HFFc6 (cell line): ENCODE data around the gene ARL6IP5. TPM values are rescaled to one million over a fixed set of nuclear protein-coding genes. Genes with fewer than 3 reads are reported as not detected.
A peak's percentile ranks its signal among the peaks of the same experiment; 100 is the strongest.

ENCODE experiments used
- DNase-seq: peaks from one replicate; pipeline ENCODE4 v3.0.0-alpha.2; 2018
- H3K27ac Mint-ChIP-seq: 2 replicates; pipeline ENCODE4 v1.8.0; 2020; ENCODE audit warnings: mild to moderate bottlenecking, mixed read lengths
- H3K27me3 Mint-ChIP-seq: 2 replicates; pipeline ENCODE4 v1.8.0; 2021; ENCODE audit warnings: mild to moderate bottlenecking, moderate library complexity, mixed read lengths; ENCODE audit not compliant: insufficient read depth
- H3K36me3 Mint-ChIP-seq: 2 replicates; pipeline ENCODE4 v1.8.0; 2021; ENCODE audit warnings: low read depth, mixed read lengths
- H3K4me1 Mint-ChIP-seq: 2 replicates; pipeline ENCODE4 v1.8.0; 2020; ENCODE audit warnings: low read depth, mixed read lengths
- H3K4me3 Mint-ChIP-seq: 2 replicates; pipeline ENCODE4 v1.8.0; 2020; ENCODE audit warnings: mild to moderate bottlenecking, moderate library complexity, mixed read lengths
- H3K9me3 Mint-ChIP-seq: 2 replicates; pipeline ENCODE4 v1.8.0; 2020; ENCODE audit warnings: mild to moderate bottlenecking, mixed read lengths
- total RNA-seq, 6 experiments: library from RNA; stranded (reverse); fragmentation: NEBNext Ultra II Directional; extraction: Animal tissue kit (Norgen Biotek cat#: 25700); gene quantifications; 2 replicates in 1 of 6; 3 replicates in 5 of 6; pipeline ENCODE4 v1.2.3, GENCODE V29; 2021
- TF ChIP-seq, protein P1 (sequence below): fragments of 200-600 bp; sonication (generic); IDR thresholded peaks from 2 replicates; pipeline ENCODE4 v1.5.0; 2021; ENCODE audit warnings: antibody characterized with exemption, mild to moderate bottlenecking

Gene ARL6IP5
- total RNA-seq, 6 experiments from 2014 or later = 108 to 132 (median 119) TPM

DNA sequence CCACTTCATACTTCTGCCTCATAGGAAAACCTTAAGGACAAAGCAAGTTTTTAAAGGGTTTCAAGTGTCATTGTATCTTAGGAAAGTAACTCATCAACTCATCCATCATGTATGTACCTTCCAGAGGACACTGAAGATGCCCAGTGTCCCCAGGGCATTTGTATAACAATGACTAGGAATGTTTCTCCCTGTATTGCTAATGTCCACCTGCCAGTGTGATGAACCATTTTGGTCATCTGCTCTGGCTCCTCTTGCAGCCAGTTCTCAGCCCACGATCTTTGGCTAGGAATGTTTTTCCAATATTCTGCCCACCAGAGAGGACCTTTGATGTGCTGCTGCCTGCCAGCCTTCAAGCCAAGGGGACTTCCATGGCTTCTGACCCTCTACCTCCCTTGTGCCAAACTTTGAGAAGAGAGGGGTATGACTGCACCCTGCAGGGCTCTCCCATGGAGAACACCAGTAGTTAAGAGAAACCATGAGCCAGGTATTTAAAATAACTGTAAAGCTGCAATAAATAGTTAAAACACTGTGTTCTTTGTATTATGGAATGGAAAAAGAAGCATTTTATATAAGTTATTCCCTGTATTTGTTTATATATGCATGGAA is 26.3 kb downstream of the ARL6IP5 start:
- H3K4me3 Mint-ChIP-seq = no peak overlapping the region
- H3K36me3 Mint-ChIP-seq = peaks cover 3% of the 10 kb centered on the region; the same call in 1 of the 2 replicates
- TF ChIP-seq, protein P1, sequence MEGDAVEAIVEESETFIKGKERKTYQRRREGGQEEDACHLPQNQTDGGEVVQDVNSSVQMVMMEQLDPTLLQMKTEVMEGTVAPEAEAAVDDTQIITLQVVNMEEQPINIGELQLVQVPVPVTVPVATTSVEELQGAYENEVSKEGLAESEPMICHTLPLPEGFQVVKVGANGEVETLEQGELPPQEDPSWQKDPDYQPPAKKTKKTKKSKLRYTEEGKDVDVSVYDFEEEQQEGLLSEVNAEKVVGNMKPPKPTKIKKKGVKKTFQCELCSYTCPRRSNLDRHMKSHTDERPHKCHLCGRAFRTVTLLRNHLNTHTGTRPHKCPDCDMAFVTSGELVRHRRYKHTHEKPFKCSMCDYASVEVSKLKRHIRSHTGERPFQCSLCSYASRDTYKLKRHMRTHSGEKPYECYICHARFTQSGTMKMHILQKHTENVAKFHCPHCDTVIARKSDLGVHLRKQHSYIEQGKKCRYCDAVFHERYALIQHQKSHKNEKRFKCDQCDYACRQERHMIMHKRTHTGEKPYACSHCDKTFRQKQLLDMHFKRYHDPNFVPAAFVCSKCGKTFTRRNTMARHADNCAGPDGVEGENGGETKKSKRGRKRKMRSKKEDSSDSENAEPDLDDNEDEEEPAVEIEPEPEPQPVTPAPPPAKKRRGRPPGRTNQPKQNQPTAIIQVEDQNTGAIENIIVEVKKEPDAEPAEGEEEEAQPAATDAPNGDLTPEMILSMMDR = no peak
- H3K4me1 Mint-ChIP-seq = peaks cover 27% of the 10 kb centered on the region
- no peaks in the 10 kb centered on the region; the same call in 1 of the 2 replicates for H3K27me3 Mint-ChIP-seq
- no peak overlapping the region for H3K27ac Mint-ChIP-seq
- H3K9me3 Mint-ChIP-seq = no peaks in the 10 kb centered on the region
- no peak for DNase-seq

DNA sequence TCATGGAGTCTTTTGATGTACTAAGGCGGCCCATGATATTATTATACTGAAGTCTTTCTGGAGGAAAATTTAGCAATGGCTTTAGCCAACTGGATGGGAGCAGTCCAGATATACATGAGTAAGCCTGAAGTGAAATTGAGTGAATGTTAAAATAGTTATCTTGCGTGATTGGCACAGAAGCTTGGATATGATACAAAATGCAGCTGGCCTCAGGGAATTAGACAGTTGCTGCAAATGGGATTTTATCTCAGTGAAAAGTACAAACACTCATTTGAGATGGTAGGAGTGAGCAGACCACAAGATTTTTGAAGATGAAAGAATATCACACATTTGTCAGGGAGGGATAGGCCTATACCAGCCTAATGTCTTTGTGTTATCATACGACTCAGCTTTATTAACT is 28.8 kb downstream of the ARL6IP5 start:
- DNase-seq = no peak
- Mint-ChIP-seq H3K36me3 (no peaks in the 10 kb centered on the region), H3K27ac (no peak overlapping the region), H3K4me1 (peaks cover 25% of the 10 kb centered on the region), H3K4me3 (no peak overlapping the region), H3K9me3 (no peaks in the 10 kb centered on the region), H3K27me3 (peaks cover 8% of the 10 kb centered on the region; the same call in 1 of the 2 replicates)
- TF ChIP-seq, protein P1 = no peak

DNA sequence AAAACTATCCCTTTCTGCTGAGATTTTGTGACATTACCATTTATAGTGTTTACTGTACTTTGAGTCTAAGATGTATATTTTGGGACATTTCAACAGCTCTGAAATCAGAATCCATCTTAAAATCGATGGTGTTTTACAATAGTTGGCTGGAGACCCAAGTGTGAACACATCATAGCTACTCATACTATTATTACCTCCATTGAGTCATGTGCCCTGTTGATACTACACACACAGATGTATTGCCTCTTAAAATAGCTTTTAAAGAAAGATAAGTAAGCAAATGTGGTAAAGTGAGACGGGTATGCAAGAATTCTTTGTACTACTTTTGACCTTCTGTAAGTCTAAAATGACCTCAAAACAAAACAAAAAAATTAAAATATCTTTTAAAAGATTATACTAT is 31.0 kb downstream of the ARL6IP5 start:
- peak; percentile 10 for DNase-seq
- Mint-ChIP-seq H3K27ac (no peak overlapping the region), H3K4me3 (no peak overlapping the region), H3K27me3 (peaks cover 10% of the 10 kb centered on the region; the same call in 1 of the 2 replicates), H3K36me3 (no peaks in the 10 kb centered on the region), H3K9me3 (no peaks in the 10 kb centered on the region), H3K4me1 (peaks cover 25% of the 10 kb centered on the region)
- TF ChIP-seq, protein P1 = no peak

DNA sequence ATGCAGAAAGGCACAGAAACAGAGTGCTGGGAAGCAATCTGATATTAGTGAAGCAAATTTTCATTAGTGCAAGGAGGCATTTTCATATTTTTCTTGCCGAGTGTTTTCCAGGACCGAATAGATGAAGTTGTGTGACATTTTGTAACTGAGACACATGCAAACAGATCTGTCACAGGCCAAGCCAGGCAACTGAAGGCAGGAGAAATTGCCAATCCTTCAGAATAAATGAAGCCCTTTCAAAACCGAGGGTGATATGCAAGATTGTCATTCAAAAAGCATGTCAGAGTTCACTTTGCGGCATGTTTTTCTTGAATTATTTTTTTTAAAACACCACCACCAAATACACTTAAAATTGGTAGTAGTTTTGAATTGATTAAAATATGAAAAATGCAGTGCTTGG is 31.4 kb downstream of the ARL6IP5 start:
- H3K36me3 Mint-ChIP-seq = no peaks in the 10 kb centered on the region
- H3K9me3 Mint-ChIP-seq = no peaks in the 10 kb centered on the region
- no peak overlapping the region for H3K27ac Mint-ChIP-seq

DNA sequence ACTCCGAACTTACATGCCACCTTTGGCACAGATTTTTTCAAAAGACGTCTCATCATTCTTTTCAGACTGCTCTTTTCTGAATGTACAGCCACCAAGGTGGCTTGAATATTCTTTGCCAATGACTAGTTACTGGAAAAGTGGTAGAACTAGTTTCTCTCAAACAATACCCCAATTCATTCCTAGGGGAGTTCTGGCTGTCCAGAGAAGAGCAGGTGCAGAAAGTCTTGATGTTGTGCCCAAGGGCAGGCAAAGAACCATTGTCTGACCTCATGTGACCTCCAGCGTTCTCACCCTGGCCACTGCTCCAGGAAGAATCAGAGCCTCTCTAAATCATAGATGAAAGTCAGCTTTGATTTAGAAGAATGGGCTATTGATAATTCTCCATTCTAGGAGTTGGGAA is 32.2 kb downstream of the ARL6IP5 start:
- Mint-ChIP-seq H3K36me3 (no peaks in the 10 kb centered on the region), H3K4me3 (no peak overlapping the region), H3K27me3 (peaks cover 13% of the 10 kb centered on the region), H3K4me1 (peaks cover 25% of the 10 kb centered on the region), H3K27ac (no peak overlapping the region), H3K9me3 (no peaks in the 10 kb centered on the region)
- TF ChIP-seq, protein P1 = no peak
- DNase-seq = no peak

More for the DNA sequence above, 31.4 kb downstream of the ARL6IP5 start:
- H3K27me3 Mint-ChIP-seq = peaks cover 10% of the 10 kb centered on the region; the same call in 1 of the 2 replicates
- H3K4me3 Mint-ChIP-seq = no peak overlapping the region
- H3K4me1 Mint-ChIP-seq = peaks cover 25% of the 10 kb centered on the region
- DNase-seq = no peak
- TF ChIP-seq, protein P1 = no peak
